ENCODE results near the gene SEMA5B. TPM values are rescaled to one million over a fixed set of nuclear protein-coding genes. Genes with fewer than 3 reads are reported as not detected.

SEMA5B gene
- total and polyA plus RNA-seq, 2 donors (not counting 3 experiments of a cell fraction or from before 2014, with no cell fraction given) = 0.07 TPM; not detected in 1

DNA sequence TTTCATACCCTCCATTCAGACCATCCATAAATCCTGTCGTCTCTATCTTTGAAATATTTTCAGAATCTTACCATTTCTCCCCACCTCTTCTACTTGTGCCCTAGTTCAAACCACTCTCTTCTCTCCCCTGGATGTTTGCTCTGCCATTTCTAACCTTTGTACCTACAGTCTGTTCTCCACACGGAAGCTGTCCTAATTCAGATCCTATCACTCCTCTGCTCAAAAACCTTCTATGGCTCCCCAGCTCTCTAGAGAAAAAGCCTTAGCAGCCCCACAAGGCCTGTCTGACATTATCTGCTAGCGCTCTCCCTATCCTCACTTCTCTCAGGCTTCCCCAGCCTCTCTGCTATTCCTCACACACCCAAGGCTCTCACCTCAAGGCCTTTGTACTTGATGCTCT lies 4.5 kb upstream of the SEMA5B start:
- dilution Hi-C loops (cut with MboI; ENCODE audit: extremely low pct_ligation_motif_present, low sequenced_read_pairs) = no loop called here
- ChIA-PET POLR2A (no interaction called here), CTCF (interaction anchor here (0.8 to 1.9 kb wide), 5 partner anchors 12 to 639 kb away, joined by 3 to 10 read pairs (median 5); no protein-coding TSS in a partner anchor)
- intact Hi-C loops (cut with micrococcal nuclease) = no loop called here
- Histone ChIP-seq H3K9me1 (replicated peaks; ENCODE audit: control insufficient read depth, extremely low read depth, insufficient read depth, low read length) (no peaks in the 10 kb centered on the region), H3K9ac (replicated peaks; ENCODE audit: extremely low read depth, insufficient read depth, low read length) (no peak overlapping the region), H2AFZ (ENCODE audit: low read depth, low read length) (no peak overlapping the region), H3K4me1 (ENCODE audit: control insufficient read depth, extremely low read depth, insufficient read depth, low read length) (peaks cover 10% of the 10 kb centered on the region), H3K79me2 (ENCODE audit: control insufficient read depth, insufficient read depth, low read length) (no peaks in the 10 kb centered on the region), H3K36me3 (ENCODE audit: control insufficient read depth in 2 of 2, extremely low read depth in 1 of 2, insufficient read depth in 2 of 2, low read length in 2 of 2) (no peaks in the 10 kb centered on the region), H3K27me3 (ENCODE audit: control insufficient read depth in 2 of 2, insufficient read depth in 2 of 2, low read length in 2 of 2) (peaks cover 49 to 65% of the 10 kb centered on the region in 2 experiments), H3K27ac (ENCODE audit: insufficient read depth, low read depth, low read length) (no peak overlapping the region), H4K20me1 (replicated peaks; ENCODE audit: control insufficient read depth, extremely low read depth, insufficient read depth, low read length) (no peaks in the 10 kb centered on the region), H3K4me2 (ENCODE audit: insufficient read depth, low read length) (no peak overlapping the region), H3K4me3 (replicated peaks in 1 of 3; ENCODE audit: insufficient read depth in 1 of 3, low read depth in 1 of 3, low read length in 3 of 3) (no peak overlapping the region), H3K9me3 (replicated peaks; ENCODE audit: control insufficient read depth, insufficient read depth, low read length) (no peaks in the 10 kb centered on the region)
- TF ChIP-seq POLR2AphosphoS5 (IDR thresholded peaks at IDR 0.05; ENCODE audit: insufficient read depth, low read depth, low read length) = no peak
- no peak for TF ChIP-seq JUN (IDR thresholded peaks at IDR 0.05; ENCODE audit: borderline replicate concordance, insufficient read depth, insufficient read length, low read depth)
- no peak for TF ChIP-seq GATA2 (IDR thresholded peaks at IDR 0.05; ENCODE audit: insufficient read depth, insufficient read length, low read depth, low read length)
- TF ChIP-seq FOS (IDR thresholded peaks at IDR 0.05; ENCODE audit: borderline replicate concordance, insufficient read depth, low read length) = no peak
- no peak for TF ChIP-seq POLR2A (IDR thresholded peaks at IDR 0.05; ENCODE audit: low read depth, low read length)
- TF ChIP-seq CTCF (IDR thresholded peaks at IDR 0.05; ENCODE audit: extremely low read depth in 1 of 2, insufficient read depth in 1 of 2, low read depth in 1 of 2, low read length in 2 of 2) = no peak
- no peak for TF ChIP-seq EZH2 (IDR thresholded peaks at IDR 0.05; ENCODE audit: borderline replicate concordance, low read depth, low read length, severe bottlenecking)
- TF ChIP-seq MYC (IDR thresholded peaks at IDR 0.05; ENCODE audit: low read depth, low read length) = no peak
- no peak for TF ChIP-seq MAX (IDR thresholded peaks at IDR 0.05; ENCODE audit: insufficient read depth, insufficient read length)
- no TSS peak for BruUV-seq (replicated peaks)
- FAIRE-seq = no peak
- DNase-seq (ENCODE audit: low read depth, low spot score) = no peak

Measured in endothelial cell of umbilical vein (primary cell).